GM12892 (cell line): Measurements from ENCODE around the gene ABCC4.

ENCODE experiments used
- POLR2A ChIP-seq: IDR thresholded peaks from 2 replicates; pipeline ENCODE4 v1.6.1; 2011; ENCODE audit warnings: low read depth, low read length, control low read depth
- TAF1 ChIP-seq: IDR thresholded peaks from 2 replicates; pipeline ENCODE4 v1.6.1; 2011; ENCODE audit warnings: low read depth, mild to moderate bottlenecking, control low read depth, low read length, borderline replicate concordance

DNA sequence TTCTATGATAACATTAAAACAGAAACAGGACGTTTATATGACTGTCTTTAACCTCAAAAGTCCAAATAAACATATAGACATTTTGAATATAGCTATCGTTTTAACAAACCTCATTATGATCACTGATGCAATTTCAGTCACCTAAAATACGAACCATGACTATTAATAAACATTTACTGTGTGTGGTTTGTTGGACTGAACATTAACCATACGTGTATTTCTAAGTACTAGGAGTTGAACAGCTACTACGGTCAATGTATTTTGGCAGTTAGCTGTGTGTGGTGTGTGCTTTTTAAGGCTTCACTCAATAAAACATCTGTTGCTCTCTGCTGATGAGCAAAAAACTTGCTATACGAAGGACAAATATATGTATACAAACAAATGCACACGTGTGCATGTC, 281.4 kb downstream of the ABCC4 start:
- TF ChIP-seq TAF1: no peak
- no peak for TF ChIP-seq POLR2A
